Measurements from ENCODE around the gene DMRTC1.
"Not testable (repeated sequence)": the region's sequence is repeated elsewhere in the genome, so short reads cannot be mapped to it uniquely, and the experiment has no call there.

The DMRTC1 gene

GRCh38 chrX:72943819-72944169 lies at the start of gene DMRTC1:
Gene DMRTC1 (minus strand): TSS chrX:72943837. CDS start chrX:72875694, 68,143 bp downstream.
- not testable (repeated sequence) for DNase-seq

- not testable (repeated sequence) for DNase-seq
Observed at GRCh38 chrX:72980894-72981469, 37.3 kb upstream of the DMRTC1 start.

- not testable (repeated sequence) for DNase-seq
Observed at GRCh38 chrX:72974885-72975284, 31.2 kb upstream of the DMRTC1 start.

GRCh38 chrX:72971859-72972258 lies 28.2 kb upstream of the DMRTC1 start:
- not testable (repeated sequence) for DNase-seq

GRCh38 chrX:72959971-72960370 lies 16.3 kb upstream of the DMRTC1 start:
- not testable (repeated sequence) for DNase-seq

GRCh38 chrX:72943035-72943818 lies 410 bp downstream of the DMRTC1 start:
- DNase-seq = not testable (repeated sequence)

GRCh38 chrX:72942272-72942671 lies 1.4 kb downstream of the DMRTC1 start:
- not testable (repeated sequence) for DNase-seq

- not testable (repeated sequence) for DNase-seq
Observed at GRCh38 chrX:72937906-72938305, 5.7 kb downstream of the DMRTC1 start, which contains the start of gene FAM236A. Gene FAM236A (plus strand): TSS chrX:72938206. CDS start chrX:72938263, 57 bp downstream.

- not testable (repeated sequence) for DNase-seq
Observed at GRCh38 chrX:72936882-72937455, 6.7 kb downstream of the DMRTC1 start.

- not testable (repeated sequence) for DNase-seq
Observed at GRCh38 chrX:72936455-72936854, 7.2 kb downstream of the DMRTC1 start.

GRCh38 chrX:72932283-72932682 lies 11.4 kb downstream of the DMRTC1 start:
- DNase-seq = not testable (repeated sequence)

- not testable (repeated sequence) for DNase-seq
Observed at GRCh38 chrX:72916096-72916495, 27.5 kb downstream of the DMRTC1 start.

- DNase-seq = not testable (repeated sequence)
Observed at GRCh38 chrX:72912315-72912714, 31.3 kb downstream of the DMRTC1 start, which contains the start of gene FAM236C. Gene FAM236C (plus strand): TSS chrX:72912615. CDS start chrX:72912715, 100 bp downstream.

- not testable (repeated sequence) for DNase-seq
Observed at GRCh38 chrX:72889740-72890139, 53.9 kb downstream of the DMRTC1 start.

GRCh38 chrX:72882898-72883297 lies 60.7 kb downstream of the DMRTC1 start:
- DNase-seq = not testable (repeated sequence)

GRCh38 chrX:72837532-72837931 lies 106.1 kb downstream of the DMRTC1 start:
- DNase-seq = not testable (repeated sequence)

- not testable (repeated sequence) for DNase-seq
Observed at GRCh38 chrX:72830701-72831100, 112.9 kb downstream of the DMRTC1 start.

Data from NCI-H1930 (cell line).